Mucosa of rectum (tissue), 2 donors: Measurements from ENCODE around the gene RTEL1.
"Not testable (repeated sequence)": the region's sequence is repeated elsewhere in the genome, so short reads cannot be mapped to it uniquely, and the experiment has no call there.

ENCODE experiments used
- H3K27ac ChIP-seq, 2 donors: one replicate each; pipeline ENCODE4 v1.7.0; 2013; ENCODE audit warnings: inconsistent platforms in 2 of 2, low read depth in 2 of 2, low read length in 2 of 2
- H3K27me3 ChIP-seq, 2 donors: one replicate each; pipeline ENCODE4 v1.7.0; 2013; ENCODE audit warnings: low read length in 2 of 2; ENCODE audit not compliant: control insufficient read depth in 2 of 2, insufficient read depth in 2 of 2
- H3K36me3 ChIP-seq, 2 donors: one replicate each; pipeline ENCODE4 v1.7.0; 2013; ENCODE audit warnings: low read length in 2 of 2; ENCODE audit not compliant: control insufficient read depth in 2 of 2, insufficient read depth in 2 of 2
- H3K4me1 ChIP-seq, 2 donors: one replicate each; pipeline ENCODE4 v1.7.0; 2013; ENCODE audit warnings: low read length in 2 of 2, mild to moderate bottlenecking in 1 of 2; ENCODE audit not compliant: control insufficient read depth in 2 of 2, insufficient read depth in 2 of 2
- H3K4me3 ChIP-seq, 2 donors: one replicate each; pipeline ENCODE4 v1.7.0; 2013; ENCODE audit warnings: low read length in 2 of 2
- H3K9ac ChIP-seq, 2 donors: one replicate each; pipeline ENCODE4 v1.7.0; 2013; ENCODE audit warnings: low read length in 2 of 2, low read depth in 1 of 2, mild to moderate bottlenecking in 1 of 2
- H3K9me3 ChIP-seq, 2 donors: one replicate each; pipeline ENCODE4 v1.7.0; 2013; ENCODE audit warnings: low read length in 2 of 2; ENCODE audit not compliant: control insufficient read depth in 2 of 2
- donor health status: healthy.
- donor health status: Normal muscosa, but diverticular disease.

The RTEL1 gene

GRCh38 chr20:63640086-63640485, 18.0 kb upstream of the RTEL1 start:
- Histone ChIP-seq H3K9me3 (no peaks in the 10 kb centered on the region), H3K4me1 (peaks cover 7% of the 10 kb centered on the region in 2 donors), H3K36me3 (no peaks in the 10 kb centered on the region), H3K4me3 (peak overlapping the region in 1 of 2 donors; percentile 13), H3K27me3 (peaks cover 0 to 3% of the 10 kb centered on the region in 2 donors), H3K27ac (peak overlapping the region; percentile 50 to 77), H3K9ac (peak overlapping the region in 1 of 2 donors; percentile 14)

- H3K9me3 ChIP-seq, H3K9ac ChIP-seq, H3K4me1 ChIP-seq, H3K27me3 ChIP-seq, H3K36me3 ChIP-seq: not testable (repeated sequence)
- Histone ChIP-seq H3K4me3 (peak overlapping the region in 1 of 2 donors; percentile 13), H3K27ac (peak overlapping the region in 1 of 2 donors; percentile 77)
Measured at GRCh38 chr20:63640686-63641085, 17.4 kb upstream of the RTEL1 start.

GRCh38 chr20:63641146-63641791, 16.8 kb upstream of the RTEL1 start:
- H3K27ac ChIP-seq: peak overlapping the region; percentile 73 to 90
- H3K4me3 ChIP-seq: peak overlapping the region; percentile 65 to 77
- no peaks in the 10 kb centered on the region for H3K9me3 ChIP-seq
- H3K27me3 ChIP-seq: peaks cover 2 to 3% of the 10 kb centered on the region in 2 donors
- no peaks in the 10 kb centered on the region for H3K36me3 ChIP-seq
- peaks cover 7% of the 10 kb centered on the region in 2 donors for H3K4me1 ChIP-seq
- peak overlapping the region; percentile 54 to 76 for H3K9ac ChIP-seq

GRCh38 chr20:63641792-63642523, 16.2 kb upstream of the RTEL1 start:
- H3K9me3 ChIP-seq: no peaks in the 10 kb centered on the region
- H3K4me3 ChIP-seq: peak overlapping the region; percentile 65 to 77
- peak overlapping the region in 1 of 2 donors; percentile 64 for H3K9ac ChIP-seq
- peak overlapping the region; percentile 77 to 90 for H3K27ac ChIP-seq
- H3K27me3 ChIP-seq: peaks cover 2 to 3% of the 10 kb centered on the region in 2 donors
- peaks cover 7% of the 10 kb centered on the region in 2 donors for H3K4me1 ChIP-seq
- H3K36me3 ChIP-seq: no peaks in the 10 kb centered on the region

- Histone ChIP-seq H3K9ac (peak overlapping the region in 1 of 2 donors; percentile 64), H3K27ac (peak overlapping the region; percentile 77 to 82), H3K4me3 (peak overlapping the region; percentile 44 to 65), H3K9me3 (no peaks in the 10 kb centered on the region), H3K36me3 (no peaks in the 10 kb centered on the region), H3K4me1 (peaks cover 7% of the 10 kb centered on the region in 2 donors), H3K27me3 (peaks cover 2 to 3% of the 10 kb centered on the region in 2 donors)
Measured at GRCh38 chr20:63642527-63643247, 15.4 kb upstream of the RTEL1 start.

- Histone ChIP-seq H3K27me3 (peaks cover 2 to 3% of the 10 kb centered on the region in 2 donors), H3K4me3 (no peak overlapping the region), H3K4me1 (peaks cover 7% of the 10 kb centered on the region in 2 donors), H3K27ac (no peak overlapping the region), H3K9me3 (no peaks in the 10 kb centered on the region), H3K36me3 (no peaks in the 10 kb centered on the region), H3K9ac (no peak overlapping the region)
Measured at GRCh38 chr20:63643499-63643898, 14.6 kb upstream of the RTEL1 start.

GRCh38 chr20:63643946-63644345, 14.2 kb upstream of the RTEL1 start:
- Histone ChIP-seq H3K4me3 (no peak overlapping the region), H3K4me1 (peaks cover 7% of the 10 kb centered on the region in 2 donors), H3K9me3 (no peaks in the 10 kb centered on the region), H3K36me3 (no peaks in the 10 kb centered on the region), H3K27me3 (peaks cover 2 to 3% of the 10 kb centered on the region in 2 donors), H3K27ac (no peak overlapping the region), H3K9ac (no peak overlapping the region)

GRCh38 chr20:63645218-63645617, 12.9 kb upstream of the RTEL1 start:
- Histone ChIP-seq H3K27ac (no peak overlapping the region), H3K36me3 (no peaks in the 10 kb centered on the region), H3K27me3 (peaks cover 2 to 3% of the 10 kb centered on the region in 2 donors), H3K9ac (no peak overlapping the region), H3K4me3 (no peak overlapping the region), H3K9me3 (no peaks in the 10 kb centered on the region), H3K4me1 (peaks cover 7% of the 10 kb centered on the region in 2 donors)

GRCh38 chr20:63648190-63648589, 9.9 kb upstream of the RTEL1 start:
- H3K27me3 ChIP-seq: peaks cover 6 to 14% of the 10 kb centered on the region in 2 donors
- peaks cover 3 to 4% of the 10 kb centered on the region in 2 donors for H3K4me1 ChIP-seq
- no peaks in the 10 kb centered on the region for H3K9me3 ChIP-seq
- no peak overlapping the region for H3K9ac ChIP-seq
- no peak overlapping the region for H3K4me3 ChIP-seq
- H3K27ac ChIP-seq: no peak overlapping the region
- H3K36me3 ChIP-seq: no peaks in the 10 kb centered on the region
